K562 (cell line): Measurements from ENCODE around the gene ARHGAP31. TPM values are rescaled to one million over a fixed set of nuclear protein-coding genes. Genes with fewer than 3 reads are reported as not detected.
A peak's percentile ranks its signal among the peaks of the same experiment; 100 is the strongest.

Experiments used
- ERF ChIP-seq: fragments of 450-650 bp; formaldehyde crosslinking; IDR thresholded peaks from 2 replicates; pipeline ENCODE4 v1.4.0; 2020; ENCODE audit warnings: mild to moderate bottlenecking, mixed read lengths
- EWSR1 ChIP-seq: fragments of 450-650 bp; IDR thresholded peaks from 2 replicates; pipeline ENCODE4 v1.6.1; 2018; ENCODE audit warnings: borderline replicate concordance, mild to moderate bottlenecking, low read depth, moderate library complexity; ENCODE audit not compliant: partially characterized antibody
- GTF2E2 ChIP-seq: fragments of 200-800 bp; sonication (Bioruptor generic); IDR thresholded peaks from 2 replicates; pipeline ENCODE4 v1.6.1; 2016; ENCODE audit warnings: missing genetic modification characterization, missing compliant biosample characterization
- NFE2L1 ChIP-seq: fragments of 450-650 bp; IDR thresholded peaks from 2 replicates; pipeline ENCODE4 v1.6.1; 2016; ENCODE audit warnings: missing genetic modification characterization, low read depth, mild to moderate bottlenecking, missing compliant biosample characterization, moderate library complexity, borderline replicate concordance
- POLR2H ChIP-seq: IDR thresholded peaks from 2 replicates; pipeline ENCODE4 v1.6.1; 2016; ENCODE audit warnings: missing genetic modification characterization, low read depth, mild to moderate bottlenecking, control low read depth, missing compliant biosample characterization, moderate library complexity
- SMARCB1 ChIP-seq: IDR thresholded peaks from 2 replicates; pipeline ENCODE4 v1.6.1; 2011; ENCODE audit warnings: improper control_type of control experiment, low read depth; ENCODE audit not compliant: insufficient read length
- SREBF2 ChIP-seq: sonication (generic); formaldehyde crosslinking; IDR thresholded peaks from 2 replicates; pipeline ENCODE4 v1.4.0; 2020; ENCODE audit warnings: mild to moderate bottlenecking, missing genetic modification reagents
- ZNF12 ChIP-seq: sonication (generic); formaldehyde crosslinking; IDR thresholded peaks from 2 replicates; pipeline ENCODE4 v1.4.0; 2020; ENCODE audit warnings: mild to moderate bottlenecking, missing genetic modification reagents
- ZNF133 ChIP-seq: fragments of 250-450 bp; sonication (Bioruptor Pico); IDR thresholded peaks from 2 replicates; pipeline ENCODE4 v1.4.0; 2020; ENCODE audit warnings: mild to moderate bottlenecking
- ZNF316 ChIP-seq: fragments of 450-650 bp; IDR thresholded peaks from 2 replicates; pipeline ENCODE4 v1.6.1; 2016
- polyA plus RNA-seq, 8 experiments: library from polyadenylated mRNA; depleted of rRNA in 4 of 8; stranded (reverse) in 5 of 8; unstranded in 3 of 8; fragments of >200 nt; fragmentation: Nextera tagmentation in 2 of 8; fragmentation: Illumina TruSeq in 1 of 8; extraction: Ambion mirVana in 2 of 8; extraction: Trizol in 1 of 8; gene quantifications; 2 replicates each; pipeline versions ENCODE4 v1.2.1 to v1.2.3, GENCODE V29; 2011 to 2014; ENCODE audit warnings: inconsistent platforms in 1 of 8, missing spikeins in 1 of 8
- total RNA-seq, 7 experiments: library from RNA; depleted of rRNA in 6 of 7; stranded (reverse); fragments of >200 nt in 6 of 7; fragmentation: Illumina TruSeq in 2 of 7; extraction: Trizol in 2 of 7; gene quantifications; 2 replicates each; pipeline versions ENCODE4 v1.2.1 to v1.2.3, GENCODE V29; 2011 to 2021; ENCODE audit warnings: low replicate concordance in 1 of 7
- TF ChIP-seq, protein P1 (sequence below): fragments of 450-650 bp; IDR thresholded peaks from 2 replicates; pipeline ENCODE4 v1.6.1; 2016; ENCODE audit warnings: low read depth
- TF ChIP-seq, protein P2 (sequence below): sonication (generic); formaldehyde crosslinking; IDR thresholded peaks from 2 replicates; pipeline ENCODE4 v1.8.1; 2022; ENCODE audit warnings: missing genetic modification reagents
- TF ChIP-seq, protein P3 (sequence below): fragments of 450-650 bp; formaldehyde crosslinking; IDR thresholded peaks from 2 replicates; pipeline ENCODE4 v1.4.0; 2020; ENCODE audit warnings: mild to moderate bottlenecking, mixed read lengths

ARHGAP31 gene
- total and polyA plus RNA-seq, 9 of the 15 experiments (the other 6 are each of a cell fraction or from before 2014, with no cell fraction given) = under 0.01 to 0.13 (median 0.06) TPM; not detected in 5

DNA sequence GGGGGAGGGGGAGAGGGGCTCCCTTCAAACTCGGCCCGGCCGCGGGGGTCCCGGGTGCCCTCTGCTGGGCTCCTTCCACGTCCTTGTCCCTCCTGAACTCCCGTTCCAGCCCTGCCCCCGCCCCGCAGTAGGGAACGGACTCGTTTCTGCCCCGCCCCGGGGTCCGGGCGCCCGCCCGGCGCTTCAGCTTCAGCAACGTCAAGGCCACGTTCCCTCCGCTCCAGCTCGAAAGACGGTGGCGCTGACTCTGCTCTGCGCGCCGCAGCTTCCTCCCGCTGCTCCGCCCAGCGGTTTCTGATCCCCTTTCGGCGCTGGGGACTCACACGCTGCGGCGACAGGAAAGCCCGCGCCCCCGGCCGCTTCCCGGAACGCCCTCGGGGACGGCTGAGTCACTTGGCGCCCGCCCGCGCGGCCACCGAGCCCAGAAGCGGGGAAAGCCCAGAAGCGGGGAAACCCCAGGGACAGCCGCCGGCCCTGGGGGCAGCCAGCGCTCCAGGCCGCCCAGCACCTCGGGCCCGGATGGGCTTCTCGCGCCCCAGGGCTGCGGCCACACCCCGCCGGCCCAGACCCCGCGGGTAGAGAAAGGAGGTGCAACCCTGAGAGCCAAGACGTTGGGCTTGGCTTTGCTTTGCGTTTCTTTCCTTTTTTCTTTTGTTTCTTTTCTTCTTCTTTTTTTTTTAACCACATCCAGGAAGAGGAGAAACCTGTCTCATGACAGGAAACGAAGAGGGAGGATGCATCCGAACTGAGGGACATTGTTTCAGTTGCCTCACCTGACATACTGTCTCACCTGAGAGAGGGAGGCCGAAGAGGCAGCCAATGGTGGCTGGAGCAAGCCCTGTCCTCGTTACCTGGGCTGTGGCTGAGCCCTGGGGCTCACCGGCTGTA, 28.9 kb downstream of the ARHGAP31 start (continued):
- TF ChIP-seq, protein P1, sequence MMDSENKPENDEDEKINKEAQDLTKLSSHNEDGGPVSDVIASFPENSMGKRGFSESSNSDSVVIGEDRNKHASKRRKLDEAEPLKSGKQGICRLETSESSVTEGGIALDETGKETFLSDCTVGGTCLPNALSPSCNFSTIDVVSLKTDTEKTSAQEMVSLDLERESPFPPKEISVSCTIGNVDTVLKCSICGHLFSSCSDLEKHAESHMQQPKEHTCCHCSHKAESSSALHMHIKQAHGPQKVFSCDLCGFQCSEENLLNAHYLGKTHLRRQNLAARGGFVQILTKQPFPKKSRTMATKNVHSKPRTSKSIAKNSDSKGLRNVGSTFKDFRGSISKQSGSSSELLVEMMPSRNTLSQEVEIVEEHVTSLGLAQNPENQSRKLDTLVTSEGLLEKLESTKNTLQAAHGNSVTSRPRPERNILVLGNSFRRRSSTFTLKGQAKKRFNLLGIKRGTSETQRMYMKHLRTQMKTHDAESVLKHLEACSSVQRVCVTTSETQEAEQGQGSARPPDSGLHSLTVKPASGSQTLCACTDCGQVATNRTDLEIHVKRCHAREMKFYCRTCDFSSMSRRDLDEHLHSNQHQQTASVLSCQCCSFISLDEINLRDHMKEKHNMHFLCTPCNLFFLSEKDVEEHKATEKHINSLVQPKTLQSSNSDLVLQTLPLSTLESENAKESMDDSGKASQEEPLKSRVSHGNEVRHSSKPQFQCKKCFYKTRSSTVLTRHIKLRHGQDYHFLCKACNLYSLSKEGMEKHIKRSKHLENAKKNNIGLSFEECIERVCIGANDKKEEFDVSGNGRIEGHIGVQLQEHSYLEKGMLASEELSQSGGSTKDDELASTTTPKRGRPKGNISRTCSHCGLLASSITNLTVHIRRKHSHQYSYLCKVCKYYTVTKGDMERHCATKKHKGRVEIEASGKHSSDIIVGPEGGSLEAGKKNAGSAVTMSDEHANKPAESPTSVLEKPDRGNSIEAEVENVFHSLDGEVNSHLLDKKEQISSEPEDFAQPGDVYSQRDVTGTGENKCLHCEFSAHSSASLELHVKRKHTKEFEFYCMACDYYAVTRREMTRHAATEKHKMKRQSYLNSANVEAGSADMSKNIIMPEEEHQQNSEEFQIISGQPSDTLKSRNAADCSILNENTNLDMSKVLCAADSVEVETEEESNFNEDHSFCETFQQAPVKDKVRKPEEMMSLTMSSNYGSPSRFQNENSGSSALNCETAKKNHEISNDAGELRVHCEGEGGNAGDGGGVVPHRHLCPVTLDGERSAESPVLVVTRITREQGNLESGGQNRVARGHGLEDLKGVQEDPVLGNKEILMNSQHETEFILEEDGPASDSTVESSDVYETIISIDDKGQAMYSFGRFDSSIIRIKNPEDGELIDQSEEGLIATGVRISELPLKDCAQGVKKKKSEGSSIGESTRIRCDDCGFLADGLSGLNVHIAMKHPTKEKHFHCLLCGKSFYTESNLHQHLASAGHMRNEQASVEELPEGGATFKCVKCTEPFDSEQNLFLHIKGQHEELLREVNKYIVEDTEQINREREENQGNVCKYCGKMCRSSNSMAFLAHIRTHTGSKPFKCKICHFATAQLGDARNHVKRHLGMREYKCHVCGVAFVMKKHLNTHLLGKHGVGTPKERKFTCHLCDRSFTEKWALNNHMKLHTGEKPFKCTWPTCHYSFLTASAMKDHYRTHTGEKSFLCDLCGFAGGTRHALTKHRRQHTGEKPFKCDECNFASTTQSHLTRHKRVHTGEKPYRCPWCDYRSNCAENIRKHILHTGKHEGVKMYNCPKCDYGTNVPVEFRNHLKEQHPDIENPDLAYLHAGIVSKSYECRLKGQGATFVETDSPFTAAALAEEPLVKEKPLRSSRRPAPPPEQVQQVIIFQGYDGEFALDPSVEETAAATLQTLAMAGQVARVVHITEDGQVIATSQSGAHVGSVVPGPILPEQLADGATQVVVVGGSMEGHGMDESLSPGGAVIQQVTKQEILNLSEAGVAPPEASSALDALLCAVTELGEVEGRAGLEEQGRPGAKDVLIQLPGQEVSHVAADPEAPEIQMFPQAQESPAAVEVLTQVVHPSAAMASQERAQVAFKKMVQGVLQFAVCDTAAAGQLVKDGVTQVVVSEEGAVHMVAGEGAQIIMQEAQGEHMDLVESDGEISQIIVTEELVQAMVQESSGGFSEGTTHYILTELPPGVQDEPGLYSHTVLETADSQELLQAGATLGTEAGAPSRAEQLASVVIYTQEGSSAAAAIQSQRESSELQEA = no peak
- no peak for TF ChIP-seq NFE2L1 (tag)
- TF ChIP-seq ZNF12 (CRISPR knock-in tag) = peak; percentile 99
- no peak for TF ChIP-seq SREBF2 (CRISPR knock-in tag)
- TF ChIP-seq ERF (CRISPR knock-in tag) = no peak
- no peak for TF ChIP-seq ZNF316
- TF ChIP-seq SMARCB1 = no peak
- TF ChIP-seq, protein P2, sequence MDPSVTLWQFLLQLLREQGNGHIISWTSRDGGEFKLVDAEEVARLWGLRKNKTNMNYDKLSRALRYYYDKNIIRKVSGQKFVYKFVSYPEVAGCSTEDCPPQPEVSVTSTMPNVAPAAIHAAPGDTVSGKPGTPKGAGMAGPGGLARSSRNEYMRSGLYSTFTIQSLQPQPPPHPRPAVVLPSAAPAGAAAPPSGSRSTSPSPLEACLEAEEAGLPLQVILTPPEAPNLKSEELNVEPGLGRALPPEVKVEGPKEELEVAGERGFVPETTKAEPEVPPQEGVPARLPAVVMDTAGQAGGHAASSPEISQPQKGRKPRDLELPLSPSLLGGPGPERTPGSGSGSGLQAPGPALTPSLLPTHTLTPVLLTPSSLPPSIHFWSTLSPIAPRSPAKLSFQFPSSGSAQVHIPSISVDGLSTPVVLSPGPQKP (CRISPR knock-in tag) = no peak
- no peak for TF ChIP-seq EWSR1
- peak; percentile 80 for TF ChIP-seq GTF2E2
- no peak for TF ChIP-seq ZNF133 (CRISPR knock-in tag)
- TF ChIP-seq, protein P3, sequence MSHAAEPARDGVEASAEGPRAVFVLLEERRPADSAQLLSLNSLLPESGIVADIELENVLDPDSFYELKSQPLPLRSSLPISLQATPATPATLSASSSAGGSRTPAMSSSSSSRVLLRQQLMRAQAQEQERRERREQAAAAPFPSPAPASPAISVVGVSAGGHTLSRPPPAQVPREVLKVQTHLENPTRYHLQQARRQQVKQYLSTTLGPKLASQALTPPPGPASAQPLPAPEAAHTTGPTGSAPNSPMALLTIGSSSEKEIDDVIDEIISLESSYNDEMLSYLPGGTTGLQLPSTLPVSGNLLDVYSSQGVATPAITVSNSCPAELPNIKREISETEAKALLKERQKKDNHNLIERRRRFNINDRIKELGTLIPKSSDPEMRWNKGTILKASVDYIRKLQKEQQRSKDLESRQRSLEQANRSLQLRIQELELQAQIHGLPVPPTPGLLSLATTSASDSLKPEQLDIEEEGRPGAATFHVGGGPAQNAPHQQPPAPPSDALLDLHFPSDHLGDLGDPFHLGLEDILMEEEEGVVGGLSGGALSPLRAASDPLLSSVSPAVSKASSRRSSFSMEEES (CRISPR knock-in tag) = no peak
- TF ChIP-seq POLR2H (tag) = peak; percentile 71
